Effector memory CD8-positive, alpha-beta T cell (primary cell): ENCODE measurements around the gene TRAP1.
"Not testable (repeated sequence)": the region's sequence is repeated elsewhere in the genome, so short reads cannot be mapped to it uniquely, and the experiment has no call there.

ENCODE experiments used
- ATAC-seq: fragments of 150-1000 bp; cut with Tn5 transposase; replicated peaks from 2 replicates; pipeline ENCODE4 v1.10.0; 2021; ENCODE audit warnings: mild to moderate bottlenecking, moderate library complexity
- DNase-seq, 3 experiments: peaks; one replicate each; pipeline ENCODE4 v3.0.0; 2021
- H3K27ac Mint-ChIP-seq, 2 donors: one replicate each; pipeline ENCODE4 v1.8.0; 2022; ENCODE audit warnings: mild to moderate bottlenecking in 2 of 2, mixed read lengths in 2 of 2, moderate library complexity in 2 of 2
- H3K27me3 Mint-ChIP-seq, 2 donors: one replicate each; pipeline ENCODE4 v1.8.0; 2022; ENCODE audit warnings: mixed read lengths in 2 of 2
- H3K36me3 Mint-ChIP-seq: one replicate; pipeline ENCODE4 v1.8.0; 2022; ENCODE audit warnings: mild to moderate bottlenecking, moderate library complexity, mixed read lengths; ENCODE audit not compliant: insufficient read depth
- H3K4me1 Mint-ChIP-seq, 2 donors: one replicate each; pipeline ENCODE4 v1.8.0; 2022; ENCODE audit warnings: low read depth in 2 of 2, mixed read lengths in 2 of 2
- H3K4me3 Mint-ChIP-seq, 2 donors: one replicate each; pipeline ENCODE4 v1.8.0; 2022; ENCODE audit warnings: mild to moderate bottlenecking in 2 of 2, mixed read lengths in 2 of 2, moderate library complexity in 2 of 2
- H3K9me3 Mint-ChIP-seq, 2 donors: one replicate each; pipeline ENCODE4 v1.8.0; 2022; ENCODE audit warnings: mixed read lengths in 2 of 2

TRAP1 gene

DNA sequence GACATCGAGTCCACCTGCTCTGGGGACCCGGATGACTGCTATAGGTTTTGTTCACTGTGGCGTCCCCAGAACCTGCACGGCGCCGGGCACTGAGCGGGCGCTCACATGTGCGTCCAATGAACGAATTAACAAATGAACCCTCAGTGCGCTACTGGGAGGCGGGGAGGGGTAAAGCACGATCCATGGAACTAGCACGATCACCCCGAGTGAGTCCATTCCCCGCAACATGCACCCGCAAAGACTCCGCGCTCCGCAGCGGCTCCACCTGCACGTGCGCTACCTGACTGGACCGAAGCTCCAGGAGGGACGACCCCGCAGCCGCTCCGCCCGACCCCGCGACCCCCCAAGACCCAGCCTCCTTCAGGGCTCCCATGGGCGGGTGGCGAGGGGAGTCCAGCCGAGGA, 491 bp downstream of the TRAP1 start:
- Mint-ChIP-seq H3K27me3 (no peaks in the 10 kb centered on the region), H3K36me3 (peaks cover 14% of the 10 kb centered on the region), H3K4me3 (peak overlapping the region; percentile 86 to 88), H3K4me1 (peaks cover 18 to 31% of the 10 kb centered on the region in 2 donors), H3K27ac (peak overlapping the region; percentile 75 to 82), H3K9me3 (no peaks in the 10 kb centered on the region)
- DNase-seq = peak in 1 of 3 experiments; percentile 10
- peak; percentile 14 for ATAC-seq

DNA sequence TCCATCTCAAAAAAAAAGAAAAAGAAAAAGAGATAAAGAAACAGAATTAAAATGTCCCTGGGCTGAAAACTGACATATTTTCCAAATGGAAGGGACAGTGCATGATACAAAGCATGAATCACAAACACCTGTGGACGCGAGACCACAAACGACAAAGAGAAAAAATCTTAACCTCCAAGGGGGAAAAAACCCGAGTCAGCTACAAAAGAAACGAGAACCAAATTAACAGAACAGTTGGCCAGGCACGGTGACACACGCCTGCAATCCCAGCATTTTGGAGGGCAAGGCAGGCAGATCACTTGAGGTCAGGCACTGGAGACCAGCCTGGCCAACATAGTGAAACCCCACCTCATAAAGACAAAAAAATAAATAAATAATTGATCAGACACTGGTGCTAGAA, 1.9 kb downstream of the TRAP1 start:
- peaks cover 18 to 31% of the 10 kb centered on the region in 2 donors for H3K4me1 Mint-ChIP-seq
- no peak for DNase-seq
- H3K27ac Mint-ChIP-seq = no peak overlapping the region
- peak overlapping the region; percentile 1 to 33 for H3K4me3 Mint-ChIP-seq
- no peaks in the 10 kb centered on the region for H3K9me3 Mint-ChIP-seq
- ATAC-seq = no peak
- peaks cover 14% of the 10 kb centered on the region for H3K36me3 Mint-ChIP-seq
- H3K27me3 Mint-ChIP-seq = no peaks in the 10 kb centered on the region

DNA sequence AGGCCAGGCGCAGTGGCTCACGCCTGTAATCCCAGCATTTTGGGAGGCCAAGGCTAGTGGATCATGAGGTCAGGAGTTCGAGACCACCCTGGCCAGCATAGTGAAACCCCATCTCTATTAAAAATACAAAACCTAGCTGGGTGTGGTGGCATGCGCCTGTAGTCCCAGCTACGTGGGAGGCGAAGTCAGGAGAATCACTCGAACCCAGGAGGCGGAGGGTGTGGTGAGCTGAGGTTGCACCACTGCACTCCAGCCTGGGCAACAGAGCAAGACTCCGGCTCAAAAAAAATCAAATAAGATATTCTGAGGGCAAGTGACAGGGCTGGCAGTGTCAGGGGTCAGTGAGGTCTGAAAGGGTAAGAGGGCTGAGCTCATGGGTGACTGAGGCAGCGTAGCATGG, 2.9 kb downstream of the TRAP1 start:
- Mint-ChIP-seq H3K4me1 (peaks cover 18 to 31% of the 10 kb centered on the region in 2 donors), H3K27ac (peak overlapping the region in 1 of 2 donors; percentile 19), H3K36me3 (peaks cover 14% of the 10 kb centered on the region)
- H3K27me3 Mint-ChIP-seq, DNase-seq, H3K9me3 Mint-ChIP-seq, ATAC-seq, H3K4me3 Mint-ChIP-seq: not testable (repeated sequence)

DNA sequence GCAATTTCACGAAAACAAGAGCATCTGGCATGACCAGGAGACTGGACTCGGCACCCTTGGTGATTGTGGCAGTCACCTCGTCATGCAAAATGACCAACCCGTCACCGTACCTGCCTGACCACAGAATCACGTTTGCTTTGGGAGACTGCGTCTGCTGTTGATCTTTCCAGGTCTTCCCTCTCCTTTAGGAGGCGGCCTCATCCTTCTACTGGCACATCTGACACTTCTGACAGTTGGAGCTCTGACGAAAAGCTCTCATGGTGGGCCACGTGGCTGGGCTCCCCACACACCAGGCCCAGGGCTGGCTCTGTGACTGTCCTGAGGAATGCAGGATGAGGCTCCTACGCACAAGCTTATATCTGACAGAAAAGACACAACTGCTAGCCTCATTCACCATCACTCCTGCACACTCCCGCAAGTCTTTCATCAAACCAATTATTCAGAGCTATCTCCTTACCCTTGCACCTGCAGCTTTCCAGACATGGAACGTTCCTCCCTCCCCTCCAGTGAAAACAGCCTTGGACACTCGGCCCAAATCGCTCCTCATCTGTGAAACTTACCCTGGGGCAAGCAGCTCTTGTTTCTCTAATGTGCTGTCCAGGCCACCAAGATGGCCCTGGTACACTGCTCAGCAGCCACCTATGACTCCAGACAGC, 3.6 kb downstream of the TRAP1 start:
- Mint-ChIP-seq H3K27ac (no peak overlapping the region), H3K4me3 (no peak overlapping the region), H3K9me3 (no peaks in the 10 kb centered on the region), H3K36me3 (peaks cover 14% of the 10 kb centered on the region), H3K4me1 (peaks cover 18 to 31% of the 10 kb centered on the region in 2 donors), H3K27me3 (no peaks in the 10 kb centered on the region)
- ATAC-seq (no peak), DNase-seq (no peak)

DNA sequence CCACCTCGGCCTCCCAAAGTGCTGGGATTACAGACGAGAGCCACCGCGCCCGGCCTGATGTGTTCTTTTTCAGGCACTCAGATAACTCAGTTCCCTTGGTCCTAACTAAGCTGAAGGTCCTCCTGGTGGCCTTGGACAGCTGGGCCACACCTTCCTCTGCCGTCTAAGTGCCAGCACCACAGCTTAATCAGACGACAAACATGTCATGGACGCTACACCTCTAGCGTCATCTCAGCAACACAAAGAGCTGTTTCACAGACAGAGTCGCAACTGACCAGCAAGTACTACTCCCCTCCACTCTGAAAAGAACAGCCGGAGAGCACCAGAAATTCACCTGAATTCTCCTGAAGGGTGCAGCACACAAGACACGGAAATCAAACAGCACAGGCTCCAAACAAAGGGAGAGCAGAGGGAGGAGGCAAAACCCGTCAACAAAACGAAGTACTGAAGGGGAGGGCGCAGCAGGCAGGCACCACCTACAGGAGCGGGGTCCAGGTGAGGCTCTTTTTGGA, 4.4 kb downstream of the TRAP1 start:
- H3K27ac Mint-ChIP-seq = peak overlapping the region in 1 of 2 donors; percentile 68
- H3K27me3 Mint-ChIP-seq = no peaks in the 10 kb centered on the region
- H3K4me1 Mint-ChIP-seq = peaks cover 14 to 26% of the 10 kb centered on the region in 2 donors

DNA sequence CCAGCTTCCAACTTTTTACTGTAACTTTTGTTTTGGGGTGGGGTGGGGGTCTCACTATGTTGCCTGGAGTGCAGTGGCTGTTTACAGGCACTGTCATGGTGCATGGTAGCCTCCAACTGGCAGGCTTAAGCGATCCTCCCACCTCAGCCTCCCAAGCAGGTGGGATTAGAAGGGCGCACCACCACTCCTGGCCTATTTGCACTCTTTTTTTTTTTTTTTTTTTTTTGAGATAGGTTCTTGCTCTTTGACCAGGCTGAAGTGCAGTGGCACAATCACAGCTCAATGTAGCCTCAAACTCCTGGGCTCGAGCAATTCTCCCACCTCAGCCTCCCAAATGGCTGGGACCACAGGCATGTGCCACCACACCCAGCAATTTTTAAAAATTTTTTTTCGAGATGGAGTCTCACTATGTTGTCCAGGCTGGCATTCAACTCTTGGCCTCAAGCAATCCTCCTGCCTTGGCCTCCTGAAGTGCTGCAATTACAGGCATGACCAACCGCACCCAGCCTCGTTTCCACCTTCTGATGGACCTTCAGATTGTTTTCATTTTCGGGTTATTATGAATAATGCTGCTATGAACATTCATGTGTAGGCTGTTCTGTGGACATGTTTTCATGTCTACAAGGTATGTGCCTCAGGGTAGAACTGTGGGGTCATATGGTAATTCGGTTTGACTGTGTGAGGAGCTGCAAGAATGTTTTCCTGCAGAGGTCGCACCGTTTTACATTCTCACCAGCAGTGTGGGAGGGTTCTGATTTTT, 10.9 kb downstream of the TRAP1 start:
- no peak for ATAC-seq

More for the DNA sequence above, 4.4 kb downstream of the TRAP1 start:
- Mint-ChIP-seq H3K36me3 (peaks cover 10% of the 10 kb centered on the region), H3K9me3 (no peaks in the 10 kb centered on the region), H3K4me3 (no peak overlapping the region)
- DNase-seq (no peak), ATAC-seq (no peak)

DNA sequence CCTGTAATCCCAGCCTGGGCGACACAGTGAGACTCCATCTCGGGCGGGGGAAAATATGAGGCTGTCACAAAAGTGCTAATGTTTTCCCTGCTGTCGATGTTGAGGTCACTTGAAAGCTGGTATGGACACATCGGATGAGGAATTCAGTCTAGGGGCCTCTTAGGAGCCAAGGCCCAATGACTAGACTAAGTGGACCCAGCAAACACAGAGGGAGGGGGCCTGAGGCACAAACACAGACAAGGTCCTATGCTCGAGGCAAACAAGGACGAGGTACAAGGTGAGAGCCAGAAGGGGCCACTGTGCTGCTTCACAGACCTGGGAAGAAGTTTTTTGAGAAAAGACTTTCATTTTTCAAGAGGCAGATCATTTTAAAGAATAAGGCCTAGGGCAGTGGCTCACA, 15.2 kb downstream of the TRAP1 start:
- Mint-ChIP-seq H3K36me3 (peaks cover 7% of the 10 kb centered on the region), H3K4me3 (no peak overlapping the region), H3K27me3 (no peaks in the 10 kb centered on the region), H3K9me3 (no peaks in the 10 kb centered on the region), H3K27ac (no peak overlapping the region), H3K4me1 (no peaks in the 10 kb centered on the region)
- ATAC-seq (no peak), DNase-seq (no peak)

More for the DNA sequence above, 10.9 kb downstream of the TRAP1 start:
- Mint-ChIP-seq H3K36me3 (no peaks in the 10 kb centered on the region), H3K27me3 (no peaks in the 10 kb centered on the region), H3K27ac (no peak overlapping the region), H3K4me3 (no peak overlapping the region), H3K4me1 (no peaks in the 10 kb centered on the region), H3K9me3 (no peaks in the 10 kb centered on the region)
- DNase-seq = no peak

DNA sequence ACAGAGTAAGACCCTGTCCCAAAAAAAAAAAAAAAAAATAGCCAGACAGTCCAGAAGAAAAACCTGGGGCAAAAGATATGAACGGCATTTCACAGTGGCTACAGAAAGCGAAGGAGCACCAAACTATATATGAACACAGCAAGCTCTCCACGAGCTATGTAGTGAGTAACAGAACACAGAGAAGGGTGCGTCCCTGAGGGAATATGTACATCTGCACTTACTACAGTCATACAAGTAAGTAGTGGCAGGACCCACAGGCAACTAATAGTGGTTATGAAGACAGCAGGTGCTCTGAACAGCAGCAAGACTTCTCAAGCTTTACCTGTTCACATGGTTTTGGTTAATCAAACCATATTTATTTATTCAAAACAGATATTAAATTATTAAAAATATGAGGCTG, 15.8 kb downstream of the TRAP1 start:
- no peak overlapping the region for H3K27ac Mint-ChIP-seq
- peaks cover 7% of the 10 kb centered on the region for H3K36me3 Mint-ChIP-seq
- no peak overlapping the region for H3K4me3 Mint-ChIP-seq
- DNase-seq = no peak
- no peak for ATAC-seq
- no peaks in the 10 kb centered on the region for H3K4me1 Mint-ChIP-seq
- H3K9me3 Mint-ChIP-seq = no peaks in the 10 kb centered on the region
- H3K27me3 Mint-ChIP-seq = no peaks in the 10 kb centered on the region

DNA sequence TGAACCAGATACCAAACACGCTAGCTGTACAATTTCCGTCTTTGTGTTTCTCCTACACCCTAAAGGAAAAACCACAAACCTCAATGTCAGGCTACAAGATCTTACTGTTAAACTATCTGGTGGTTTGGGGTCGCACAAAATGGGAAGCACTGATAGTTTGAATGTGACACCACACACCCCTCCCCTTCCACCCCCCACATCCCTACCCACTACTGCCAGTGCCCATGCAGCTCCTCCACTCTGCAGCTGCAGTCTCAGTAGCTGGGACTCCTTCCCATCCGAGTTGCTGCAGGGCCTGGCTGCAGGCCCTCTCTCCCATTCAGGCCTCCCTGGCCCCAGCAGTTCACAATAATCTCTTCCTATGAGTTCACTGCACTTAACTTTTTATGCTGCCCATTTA, 18.4 kb downstream of the TRAP1 start:
- no peak overlapping the region for H3K27ac Mint-ChIP-seq
- DNase-seq = no peak
- no peak overlapping the region for H3K4me3 Mint-ChIP-seq
- peaks cover 7% of the 10 kb centered on the region for H3K36me3 Mint-ChIP-seq
- no peaks in the 10 kb centered on the region for H3K27me3 Mint-ChIP-seq
- peaks cover 0 to 5% of the 10 kb centered on the region in 2 donors for H3K4me1 Mint-ChIP-seq
- no peak for ATAC-seq
- H3K9me3 Mint-ChIP-seq = no peaks in the 10 kb centered on the region

DNA sequence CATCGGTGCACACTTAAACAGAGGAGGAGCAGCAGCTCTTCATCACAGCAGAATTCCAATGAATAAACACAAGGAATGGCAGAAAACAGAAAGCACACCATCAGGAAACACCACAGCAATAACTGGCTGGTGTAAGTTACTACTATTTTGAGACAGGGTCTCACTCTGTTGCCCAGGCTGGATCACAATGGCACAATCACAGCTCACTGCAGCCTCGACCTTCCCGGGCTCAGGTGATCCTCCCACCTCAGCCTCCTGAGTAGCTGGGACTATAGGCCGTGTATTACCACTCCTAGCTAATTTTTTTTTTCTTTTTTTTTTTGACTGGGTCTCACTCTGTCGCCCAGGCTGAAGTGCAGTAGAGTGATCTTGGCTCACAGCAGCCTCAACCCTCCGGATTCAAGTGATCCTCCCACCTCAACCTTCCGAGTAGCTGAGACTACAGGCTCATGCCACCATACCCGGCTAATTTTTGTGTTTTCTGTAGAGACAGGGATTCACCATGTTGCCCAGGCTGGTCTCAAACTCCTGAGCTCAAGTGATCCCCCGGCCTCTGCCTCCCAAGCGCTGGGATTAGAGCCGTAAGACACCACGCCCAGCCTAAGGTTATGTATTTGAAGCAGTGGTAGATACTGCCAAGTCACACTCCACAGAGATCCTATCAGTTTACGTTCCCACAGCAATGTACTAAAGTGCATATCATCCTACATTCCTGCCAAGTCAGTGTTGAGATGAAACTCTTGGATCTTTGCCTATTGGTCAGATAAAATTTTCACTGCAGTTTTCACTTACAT, 20.7 kb downstream of the TRAP1 start:
- no peaks in the 10 kb centered on the region for H3K9me3 Mint-ChIP-seq
- H3K4me3 Mint-ChIP-seq = no peak overlapping the region
- H3K36me3 Mint-ChIP-seq = peaks cover 7% of the 10 kb centered on the region
- DNase-seq (no peak), ATAC-seq (no peak)
- H3K4me1 Mint-ChIP-seq = peaks cover 0 to 5% of the 10 kb centered on the region in 2 donors
- H3K27me3 Mint-ChIP-seq = no peaks in the 10 kb centered on the region
- peak overlapping the region in 1 of 2 donors; percentile 58 for H3K27ac Mint-ChIP-seq

DNA sequence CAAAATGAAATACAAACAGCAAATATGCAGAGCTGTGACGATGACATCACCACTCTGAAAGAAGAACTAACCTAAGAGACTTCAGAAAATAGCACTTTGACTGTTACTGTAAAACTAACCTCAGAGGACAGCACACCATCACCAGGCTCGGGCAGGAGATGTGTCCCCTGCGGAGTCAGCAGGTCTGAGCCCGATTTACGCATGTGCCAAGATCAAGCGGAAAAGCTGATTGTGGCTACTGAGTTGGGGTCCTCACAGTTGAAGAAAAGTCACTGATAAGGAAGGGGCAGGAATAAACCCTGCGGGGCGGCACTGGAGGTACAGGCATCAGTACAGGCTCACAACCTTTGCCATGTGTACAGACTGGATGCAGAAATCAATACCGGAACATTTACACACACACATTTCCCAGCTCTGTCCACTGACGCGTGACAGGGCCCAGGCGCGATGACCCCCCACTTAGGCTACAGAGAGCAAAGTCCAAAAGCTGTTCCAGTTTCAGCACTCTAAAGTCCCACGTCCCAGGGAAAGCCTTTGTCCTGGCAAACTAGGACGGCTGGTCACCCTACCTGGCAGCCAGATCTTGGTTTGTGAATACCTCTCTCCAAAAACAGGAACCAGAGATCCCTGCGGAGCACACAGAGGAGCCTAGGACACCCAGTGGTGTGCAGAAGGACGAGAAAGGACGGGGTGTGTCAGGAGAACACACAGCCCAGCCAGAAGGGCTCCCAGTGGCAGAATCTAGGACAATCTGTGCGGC, 21.5 kb downstream of the TRAP1 start:
- Mint-ChIP-seq H3K36me3 (peaks cover 7% of the 10 kb centered on the region), H3K9me3 (no peaks in the 10 kb centered on the region), H3K27ac (no peak overlapping the region), H3K4me3 (no peak overlapping the region), H3K27me3 (no peaks in the 10 kb centered on the region), H3K4me1 (peaks cover 1 to 5% of the 10 kb centered on the region in 2 donors)
- ATAC-seq = no peak
- no peak for DNase-seq

DNA sequence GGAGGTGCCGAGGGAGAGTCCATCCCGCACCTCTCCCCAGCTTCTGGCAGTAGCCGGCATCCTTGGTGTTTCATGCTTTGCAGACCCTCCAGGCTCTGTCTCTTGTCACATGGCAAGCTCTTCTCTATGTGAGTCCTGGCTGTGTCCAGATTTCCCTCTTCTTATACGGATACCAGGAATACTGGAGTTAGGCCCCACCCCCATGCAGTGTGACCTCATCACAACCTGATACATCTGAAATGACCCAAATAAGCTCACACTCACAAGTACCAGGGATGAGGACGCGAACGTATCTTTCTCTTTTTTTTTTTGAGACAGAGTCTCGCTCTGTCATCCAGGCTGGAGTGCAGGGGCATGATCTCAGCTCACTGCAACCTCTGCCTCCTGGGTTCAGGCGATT, 23.3 kb downstream of the TRAP1 start:
- no peaks in the 10 kb centered on the region for H3K9me3 Mint-ChIP-seq
- ATAC-seq = no peak
- H3K36me3 Mint-ChIP-seq = no peaks in the 10 kb centered on the region
- H3K27ac Mint-ChIP-seq = no peak overlapping the region
- no peak for DNase-seq
- H3K4me1 Mint-ChIP-seq = peaks cover 7 to 11% of the 10 kb centered on the region in 2 donors
- no peak overlapping the region for H3K4me3 Mint-ChIP-seq
- no peaks in the 10 kb centered on the region for H3K27me3 Mint-ChIP-seq

DNA sequence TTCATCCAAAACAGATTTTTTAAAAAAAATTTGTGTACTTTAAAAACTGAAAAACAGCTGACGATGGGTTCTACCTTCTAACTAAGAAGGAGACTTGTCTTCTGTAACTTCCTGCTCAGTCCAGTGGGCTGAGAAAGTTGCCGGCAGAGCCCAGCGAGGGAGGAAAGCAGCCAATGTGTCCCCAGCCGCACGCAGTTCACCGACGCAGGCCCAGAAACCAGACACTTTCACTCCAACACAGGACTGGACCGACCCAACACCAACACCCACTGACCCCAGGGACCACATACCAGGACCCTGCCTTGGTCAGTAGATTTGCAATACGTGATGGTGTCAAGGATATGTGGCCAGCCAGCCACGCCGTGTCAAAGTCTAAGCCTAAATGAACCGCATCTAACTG, 25.6 kb downstream of the TRAP1 start:
- H3K36me3 Mint-ChIP-seq = peaks cover 13% of the 10 kb centered on the region
- peaks cover 7 to 11% of the 10 kb centered on the region in 2 donors for H3K4me1 Mint-ChIP-seq
- DNase-seq = no peak
- H3K4me3 Mint-ChIP-seq = no peak overlapping the region
- H3K27me3 Mint-ChIP-seq = no peaks in the 10 kb centered on the region
- H3K27ac Mint-ChIP-seq = no peak overlapping the region
- ATAC-seq = no peak
- H3K9me3 Mint-ChIP-seq = no peaks in the 10 kb centered on the region
